ENCODE results near the gene MALRD1.

The MALRD1 gene

GRCh38 chr10:19247843-19248242 is 199.2 kb downstream of the MALRD1 start:
- Histone ChIP-seq H3K4me1 (ENCODE audit: control extremely low read depth in 1 of 4, control insufficient read depth in 4 of 4, insufficient read depth in 4 of 4, low read length in 3 of 4) (no peaks in the 10 kb centered on the region), H3K27me3 (replicated peaks in 2 of 5; ENCODE audit: control insufficient read depth in 4 of 5, insufficient read depth in 5 of 5, low read length in 4 of 5) (no peaks in the 10 kb centered on the region), H3K9me3 (ENCODE audit: control extremely low read depth in 1 of 5, control insufficient read depth in 4 of 5, insufficient read depth in 2 of 5, low read depth in 1 of 5, low read length in 4 of 5) (no peaks in the 10 kb centered on the region), H3K36me3 (ENCODE audit: control insufficient read depth in 4 of 4, insufficient read depth in 4 of 4, low read length in 3 of 4) (no peaks in the 10 kb centered on the region), H3K4me3 (ENCODE audit: control insufficient read depth in 1 of 7, extremely low read depth in 1 of 7, insufficient read depth in 4 of 7, low read depth in 2 of 7, low read length in 6 of 7) (no peak overlapping the region), H3K27ac (ENCODE audit: insufficient read depth in 1 of 2, low read depth in 1 of 2, low read length in 2 of 2, poor library complexity in 1 of 2, severe bottlenecking in 2 of 2) (no peak overlapping the region)
- WGBS (ENCODE audit: insufficient coverage) = 80% methylated on average over 2 of the region's 3 CpGs
- ChIA-PET CTCF (no interaction called here), POLR2A (no interaction called here)
- DNase-seq = no peak

GRCh38 chr10:19250546-19250945 is 201.9 kb downstream of the MALRD1 start:
- no CpG with 5 or more reads among the region's 2 CpGs for WGBS (ENCODE audit: insufficient coverage)
- Histone ChIP-seq H3K9me3 (ENCODE audit: control extremely low read depth in 1 of 5, control insufficient read depth in 4 of 5, insufficient read depth in 2 of 5, low read depth in 1 of 5, low read length in 4 of 5) (no peaks in the 10 kb centered on the region), H3K36me3 (ENCODE audit: control insufficient read depth in 4 of 4, insufficient read depth in 4 of 4, low read length in 3 of 4) (no peaks in the 10 kb centered on the region), H3K27me3 (replicated peaks in 2 of 5; ENCODE audit: control insufficient read depth in 4 of 5, insufficient read depth in 5 of 5, low read length in 4 of 5) (no peaks in the 10 kb centered on the region), H3K4me3 (ENCODE audit: control insufficient read depth in 1 of 7, extremely low read depth in 1 of 7, insufficient read depth in 4 of 7, low read depth in 2 of 7, low read length in 6 of 7) (no peak overlapping the region), H3K27ac (ENCODE audit: insufficient read depth in 1 of 2, low read depth in 1 of 2, low read length in 2 of 2, poor library complexity in 1 of 2, severe bottlenecking in 2 of 2) (no peak overlapping the region), H3K4me1 (ENCODE audit: control extremely low read depth in 1 of 4, control insufficient read depth in 4 of 4, insufficient read depth in 4 of 4, low read length in 3 of 4) (no peaks in the 10 kb centered on the region)
- CTCF ChIA-PET = no interaction called here
- POLR2A ChIA-PET = no interaction called here
- DNase-seq = no peak

GRCh38 chr10:19252531-19252930 is 203.9 kb downstream of the MALRD1 start:
- H3K4me1 ChIP-seq (ENCODE audit: control extremely low read depth in 1 of 4, control insufficient read depth in 4 of 4, insufficient read depth in 4 of 4, low read length in 3 of 4) = no peaks in the 10 kb centered on the region
- no peaks in the 10 kb centered on the region for H3K9me3 ChIP-seq (ENCODE audit: control extremely low read depth in 1 of 5, control insufficient read depth in 4 of 5, insufficient read depth in 2 of 5, low read depth in 1 of 5, low read length in 4 of 5)
- H3K27me3 ChIP-seq (replicated peaks in 2 of 5; ENCODE audit: control insufficient read depth in 4 of 5, insufficient read depth in 5 of 5, low read length in 4 of 5) = no peaks in the 10 kb centered on the region
- CTCF ChIA-PET = no interaction called here
- H3K4me3 ChIP-seq (ENCODE audit: control insufficient read depth in 1 of 7, extremely low read depth in 1 of 7, insufficient read depth in 4 of 7, low read depth in 2 of 7, low read length in 6 of 7) = no peak overlapping the region
- no peak for DNase-seq
- H3K27ac ChIP-seq (ENCODE audit: insufficient read depth in 1 of 2, low read depth in 1 of 2, low read length in 2 of 2, poor library complexity in 1 of 2, severe bottlenecking in 2 of 2) = no peak overlapping the region
- POLR2A ChIA-PET = no interaction called here
- no peaks in the 10 kb centered on the region for H3K36me3 ChIP-seq (ENCODE audit: control insufficient read depth in 4 of 4, insufficient read depth in 4 of 4, low read length in 3 of 4)

- Histone ChIP-seq H3K27ac (ENCODE audit: insufficient read depth in 1 of 2, low read depth in 1 of 2, low read length in 2 of 2, poor library complexity in 1 of 2, severe bottlenecking in 2 of 2) (no peak overlapping the region), H3K27me3 (replicated peaks in 2 of 5; ENCODE audit: control insufficient read depth in 4 of 5, insufficient read depth in 5 of 5, low read length in 4 of 5) (no peaks in the 10 kb centered on the region), H3K4me1 (ENCODE audit: control extremely low read depth in 1 of 4, control insufficient read depth in 4 of 4, insufficient read depth in 4 of 4, low read length in 3 of 4) (no peaks in the 10 kb centered on the region), H3K36me3 (ENCODE audit: control insufficient read depth in 4 of 4, insufficient read depth in 4 of 4, low read length in 3 of 4) (no peaks in the 10 kb centered on the region), H3K4me3 (ENCODE audit: control insufficient read depth in 1 of 7, extremely low read depth in 1 of 7, insufficient read depth in 4 of 7, low read depth in 2 of 7, low read length in 6 of 7) (no peak overlapping the region), H3K9me3 (ENCODE audit: control extremely low read depth in 1 of 5, control insufficient read depth in 4 of 5, insufficient read depth in 2 of 5, low read depth in 1 of 5, low read length in 4 of 5) (no peaks in the 10 kb centered on the region)
- no CpG with 5 or more reads among the region's 1 CpG for WGBS (ENCODE audit: insufficient coverage)
- no peak for DNase-seq
- POLR2A ChIA-PET = no interaction called here
- CTCF ChIA-PET = no interaction called here
Measured at GRCh38 chr10:19256331-19256730, 207.7 kb downstream of the MALRD1 start.

GRCh38 chr10:19263262-19263661 is 214.7 kb downstream of the MALRD1 start:
- Histone ChIP-seq H3K36me3 (ENCODE audit: control insufficient read depth in 4 of 4, insufficient read depth in 4 of 4, low read length in 3 of 4) (no peaks in the 10 kb centered on the region), H3K27ac (ENCODE audit: insufficient read depth in 1 of 2, low read depth in 1 of 2, low read length in 2 of 2, poor library complexity in 1 of 2, severe bottlenecking in 2 of 2) (no peak overlapping the region), H3K4me3 (ENCODE audit: control insufficient read depth in 1 of 7, extremely low read depth in 1 of 7, insufficient read depth in 4 of 7, low read depth in 2 of 7, low read length in 6 of 7) (no peak overlapping the region), H3K27me3 (replicated peaks in 2 of 5; ENCODE audit: control insufficient read depth in 4 of 5, insufficient read depth in 5 of 5, low read length in 4 of 5) (no peaks in the 10 kb centered on the region), H3K4me1 (ENCODE audit: control extremely low read depth in 1 of 4, control insufficient read depth in 4 of 4, insufficient read depth in 4 of 4, low read length in 3 of 4) (no peaks in the 10 kb centered on the region), H3K9me3 (ENCODE audit: control extremely low read depth in 1 of 5, control insufficient read depth in 4 of 5, insufficient read depth in 2 of 5, low read depth in 1 of 5, low read length in 4 of 5) (no peaks in the 10 kb centered on the region)
- no CpG with 5 or more reads among the region's 1 CpG for WGBS (ENCODE audit: insufficient coverage)
- DNase-seq = no peak
- CTCF ChIA-PET = no interaction called here
- POLR2A ChIA-PET = no interaction called here

GRCh38 chr10:19283285-19283684 is 234.7 kb downstream of the MALRD1 start:
- Histone ChIP-seq H3K4me1 (ENCODE audit: control extremely low read depth in 1 of 4, control insufficient read depth in 4 of 4, insufficient read depth in 4 of 4, low read length in 3 of 4) (no peaks in the 10 kb centered on the region), H3K36me3 (ENCODE audit: control insufficient read depth in 4 of 4, insufficient read depth in 4 of 4, low read length in 3 of 4) (no peaks in the 10 kb centered on the region), H3K9me3 (ENCODE audit: control extremely low read depth in 1 of 5, control insufficient read depth in 4 of 5, insufficient read depth in 2 of 5, low read depth in 1 of 5, low read length in 4 of 5) (no peaks in the 10 kb centered on the region), H3K27me3 (replicated peaks in 2 of 5; ENCODE audit: control insufficient read depth in 4 of 5, insufficient read depth in 5 of 5, low read length in 4 of 5) (no peaks in the 10 kb centered on the region), H3K27ac (ENCODE audit: insufficient read depth in 1 of 2, low read depth in 1 of 2, low read length in 2 of 2, poor library complexity in 1 of 2, severe bottlenecking in 2 of 2) (no peak overlapping the region), H3K4me3 (ENCODE audit: control insufficient read depth in 1 of 7, extremely low read depth in 1 of 7, insufficient read depth in 4 of 7, low read depth in 2 of 7, low read length in 6 of 7) (no peak overlapping the region)
- ChIA-PET CTCF (no interaction called here), POLR2A (no interaction called here)
- WGBS (ENCODE audit: insufficient coverage) = no CpG with 5 or more reads among the region's 2 CpGs
- no peak for DNase-seq

- POLR2A ChIA-PET = no interaction called here
Measured at GRCh38 chr10:19283786-19284185, 235.2 kb downstream of the MALRD1 start.

GRCh38 chr10:19290770-19291169 is 242.2 kb downstream of the MALRD1 start:
- ChIA-PET POLR2A (no interaction called here), CTCF (no interaction called here)
- Histone ChIP-seq H3K4me1 (ENCODE audit: control extremely low read depth in 1 of 4, control insufficient read depth in 4 of 4, insufficient read depth in 4 of 4, low read length in 3 of 4) (no peaks in the 10 kb centered on the region), H3K4me3 (ENCODE audit: control insufficient read depth in 1 of 7, extremely low read depth in 1 of 7, insufficient read depth in 4 of 7, low read depth in 2 of 7, low read length in 6 of 7) (no peak overlapping the region), H3K9me3 (ENCODE audit: control extremely low read depth in 1 of 5, control insufficient read depth in 4 of 5, insufficient read depth in 2 of 5, low read depth in 1 of 5, low read length in 4 of 5) (no peaks in the 10 kb centered on the region), H3K36me3 (ENCODE audit: control insufficient read depth in 4 of 4, insufficient read depth in 4 of 4, low read length in 3 of 4) (no peaks in the 10 kb centered on the region), H3K27me3 (replicated peaks in 2 of 5; ENCODE audit: control insufficient read depth in 4 of 5, insufficient read depth in 5 of 5, low read length in 4 of 5) (no peaks in the 10 kb centered on the region), H3K27ac (ENCODE audit: insufficient read depth in 1 of 2, low read depth in 1 of 2, low read length in 2 of 2, poor library complexity in 1 of 2, severe bottlenecking in 2 of 2) (no peak overlapping the region)
- no peak for DNase-seq
- no CpG with 5 or more reads among the region's 1 CpG for WGBS (ENCODE audit: insufficient coverage)

More at GRCh38 chr10:19283786-19284185, 235.2 kb downstream of the MALRD1 start:
- Histone ChIP-seq H3K4me1 (ENCODE audit: control extremely low read depth in 1 of 4, control insufficient read depth in 4 of 4, insufficient read depth in 4 of 4, low read length in 3 of 4) (no peaks in the 10 kb centered on the region), H3K9me3 (ENCODE audit: control extremely low read depth in 1 of 5, control insufficient read depth in 4 of 5, insufficient read depth in 2 of 5, low read depth in 1 of 5, low read length in 4 of 5) (no peaks in the 10 kb centered on the region), H3K27me3 (replicated peaks in 2 of 5; ENCODE audit: control insufficient read depth in 4 of 5, insufficient read depth in 5 of 5, low read length in 4 of 5) (no peaks in the 10 kb centered on the region), H3K4me3 (ENCODE audit: control insufficient read depth in 1 of 7, extremely low read depth in 1 of 7, insufficient read depth in 4 of 7, low read depth in 2 of 7, low read length in 6 of 7) (no peak overlapping the region), H3K36me3 (ENCODE audit: control insufficient read depth in 4 of 4, insufficient read depth in 4 of 4, low read length in 3 of 4) (no peaks in the 10 kb centered on the region), H3K27ac (ENCODE audit: insufficient read depth in 1 of 2, low read depth in 1 of 2, low read length in 2 of 2, poor library complexity in 1 of 2, severe bottlenecking in 2 of 2) (no peak overlapping the region)
- DNase-seq = no peak
- CTCF ChIA-PET = no interaction called here
- WGBS (ENCODE audit: insufficient coverage) = 84% methylated on average over 4 of the region's 5 CpGs
